HTERT RPE-1 (cell line): ENCODE data around the gene RARS1.

Experiments used
- in situ Hi-C: fragments of 300-500 bp; cut with MboI; formaldehyde crosslinking; loops from 4 replicates; pipeline ENCODE4 v1.14.3; 2020; ENCODE audit warnings: low sequenced_read_pairs

The RARS1 gene

DNA sequence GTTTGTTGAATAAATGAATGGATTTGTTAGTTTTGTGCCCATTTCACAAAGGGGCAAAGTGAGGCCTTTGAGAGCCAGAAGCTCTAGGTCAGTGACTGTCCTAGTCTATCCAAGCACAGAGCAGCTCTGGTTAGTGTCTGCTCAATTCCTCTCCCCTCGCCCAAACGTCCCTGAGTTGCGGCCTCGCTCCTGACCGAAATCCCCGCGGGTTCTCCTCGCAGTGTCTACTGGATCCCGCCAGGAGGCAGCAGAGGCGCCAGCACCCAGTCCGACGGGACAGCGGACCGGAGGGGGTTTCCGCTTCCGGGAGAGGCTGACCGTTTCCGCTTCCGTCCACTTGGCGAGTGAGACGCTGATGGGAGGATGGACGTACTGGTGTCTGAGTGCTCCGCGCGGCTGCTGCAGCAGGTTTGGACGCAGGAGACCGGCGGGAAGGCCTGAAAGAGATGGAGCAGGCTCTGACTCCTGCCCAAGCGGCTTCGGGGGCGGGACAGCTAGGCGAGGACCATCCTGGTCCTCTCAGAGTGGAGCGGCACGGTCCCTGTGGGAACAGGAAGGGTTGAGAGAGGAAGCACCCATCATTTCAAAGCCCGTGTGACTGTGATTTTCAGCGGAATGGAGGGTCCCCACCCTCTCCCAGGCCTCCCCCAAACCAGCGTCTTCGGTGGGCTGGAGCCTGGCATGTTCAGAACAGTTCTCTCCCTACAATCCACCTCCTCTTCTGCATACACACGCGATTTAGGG is at the start of gene RARS1:
TSS of gene RARS1 (plus strand) at position 336 of the 744 bp plus-strand sequence. CDS start at position 364, 28 bp downstream.
- in situ Hi-C loops: no loop called here

DNA sequence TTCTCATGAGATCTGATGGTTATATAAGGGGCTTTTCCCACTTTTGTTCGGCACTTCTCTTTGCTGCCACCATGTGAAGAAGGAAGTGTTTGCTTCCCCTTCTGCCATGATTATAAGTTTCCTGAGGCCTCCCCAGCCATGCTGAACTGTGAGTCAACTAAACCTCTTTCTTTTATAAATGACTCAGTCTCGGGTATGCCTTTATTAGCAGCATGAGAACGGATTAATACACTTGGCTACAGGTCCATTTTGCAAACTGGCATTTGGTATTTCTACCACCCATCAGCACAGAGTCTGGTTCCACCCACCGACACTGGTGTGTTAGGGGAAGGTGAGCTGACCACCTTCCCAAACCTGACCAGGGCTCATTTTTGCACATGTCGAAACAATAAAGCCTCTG is 47.9 kb upstream of the RARS1 start:
- in situ Hi-C loops: no loop called here

DNA sequence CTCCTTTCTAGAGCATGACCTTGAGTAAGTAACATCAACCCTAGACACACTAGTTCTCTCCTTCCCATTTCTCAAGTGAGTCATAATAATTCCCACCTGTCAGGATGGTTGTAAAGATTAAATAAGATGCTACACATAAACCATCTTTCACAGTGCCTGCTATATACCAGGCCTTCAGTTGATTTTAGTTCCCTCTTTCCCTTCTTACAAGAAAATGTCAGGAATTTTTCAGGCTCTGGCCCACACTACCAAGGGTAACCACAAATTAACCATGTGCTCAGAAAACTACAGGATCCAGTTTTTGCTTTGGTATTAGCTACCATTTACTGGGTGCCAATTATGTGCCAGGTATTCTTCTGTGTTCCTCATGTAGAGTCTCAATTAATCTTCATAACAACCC is 42.7 kb upstream of the RARS1 start:
- in situ Hi-C loops: no loop called here

DNA sequence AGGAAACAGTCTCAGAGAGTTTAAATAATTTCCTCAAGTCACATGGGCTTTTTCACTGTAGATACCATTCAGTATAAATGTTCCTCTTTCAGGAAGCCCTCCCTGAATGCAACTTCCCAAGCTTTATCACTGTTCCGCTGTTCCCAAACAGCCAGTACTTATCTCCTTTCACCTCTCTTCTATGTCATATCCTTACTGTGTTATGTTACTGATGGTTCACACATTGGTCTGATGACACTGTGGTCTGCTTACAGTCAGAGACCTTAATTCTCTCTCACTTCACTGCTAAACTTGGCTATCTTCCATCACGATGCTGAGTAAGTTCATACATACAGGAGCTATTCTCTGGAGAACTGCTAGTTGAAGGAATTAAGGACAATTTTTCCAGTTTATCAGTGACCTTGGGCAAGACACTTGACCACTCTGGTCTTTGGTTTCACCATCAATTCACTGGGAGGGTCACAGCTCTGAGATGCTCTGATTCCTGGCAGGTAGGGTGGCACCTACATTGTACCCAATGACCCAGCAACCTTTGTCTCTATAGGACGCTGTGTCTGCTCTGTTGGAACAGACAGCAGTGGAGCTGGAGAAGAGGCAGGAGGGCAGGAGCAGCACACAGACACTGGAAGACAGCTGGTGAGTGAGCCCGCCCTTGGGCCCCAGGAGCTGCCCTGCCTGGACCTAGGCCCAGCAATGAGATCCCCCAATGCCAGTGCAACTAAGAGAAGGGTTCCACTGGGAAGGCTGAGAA is 42.1 kb upstream of the RARS1 start:
- in situ Hi-C loops: no loop called here

DNA sequence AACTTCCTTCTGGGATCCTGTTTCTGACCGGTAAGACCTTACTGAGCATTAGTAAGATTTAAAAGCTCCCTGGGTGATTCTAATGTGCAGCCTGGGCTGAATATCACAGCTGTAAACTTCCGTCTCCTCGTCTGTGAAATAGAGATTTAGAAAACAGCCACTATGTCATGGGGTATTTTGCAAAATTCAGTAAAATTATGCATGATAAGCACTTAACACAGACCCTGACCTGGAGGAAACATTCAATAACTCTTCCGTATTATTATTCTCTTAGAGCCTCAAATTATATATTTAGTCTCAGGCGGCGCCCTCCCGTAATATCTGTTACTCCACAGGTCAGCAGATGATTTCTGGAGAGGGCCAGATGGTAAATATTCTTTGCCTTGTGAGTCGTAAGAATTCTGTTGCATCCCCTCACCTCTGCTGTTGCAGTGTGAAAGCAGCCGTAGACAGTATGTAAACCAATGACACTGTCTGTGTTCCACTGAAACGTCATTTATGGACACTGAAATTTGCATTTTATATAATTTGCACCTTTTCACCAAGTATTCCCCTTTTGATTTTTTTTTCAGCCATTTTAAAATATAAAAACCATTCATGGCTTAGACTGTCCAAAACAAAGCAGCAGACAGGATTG is 39.2 kb upstream of the RARS1 start:
- in situ Hi-C loops: no loop called here

DNA sequence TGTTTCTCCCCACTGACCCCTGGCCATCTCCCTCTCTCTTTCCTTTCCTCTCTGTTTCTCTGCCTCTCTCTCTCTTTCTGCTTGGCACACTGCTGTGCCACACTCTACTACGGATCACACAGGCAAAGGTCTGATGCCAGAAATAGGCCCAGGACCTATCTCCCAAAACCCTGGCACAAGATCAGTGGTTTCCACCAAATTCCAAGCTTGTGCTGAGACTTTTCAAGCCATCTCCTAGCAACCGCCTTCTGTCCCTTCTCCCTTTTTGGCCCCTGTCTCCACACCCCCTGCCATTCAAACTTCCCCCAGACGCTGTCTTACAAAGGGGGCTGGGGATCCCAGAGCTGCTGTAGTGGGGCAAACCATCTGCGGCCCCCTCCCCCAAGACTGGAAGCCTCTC is 38.5 kb upstream of the RARS1 start:
- in situ Hi-C loops: no loop called here

DNA sequence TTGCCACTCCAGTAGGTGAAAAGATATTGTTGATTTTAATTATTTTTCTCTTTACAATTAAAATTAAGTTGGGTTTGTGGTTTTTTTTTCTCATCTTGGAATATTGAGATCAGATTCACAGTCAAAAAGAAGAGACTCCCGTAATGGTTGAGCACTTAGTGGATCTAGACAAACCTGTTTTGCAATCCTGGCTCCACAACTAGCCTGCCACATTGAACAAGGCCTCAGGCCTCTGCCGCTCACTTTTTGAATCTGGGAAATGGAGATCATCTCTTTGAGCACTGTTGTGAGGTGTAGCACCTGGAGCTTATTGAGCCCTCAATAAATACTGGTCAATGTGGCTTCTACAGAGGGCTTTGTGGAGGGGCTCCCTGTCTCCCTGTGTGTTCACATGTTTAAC is 37.1 kb upstream of the RARS1 start:
- in situ Hi-C loops: no loop called here

DNA sequence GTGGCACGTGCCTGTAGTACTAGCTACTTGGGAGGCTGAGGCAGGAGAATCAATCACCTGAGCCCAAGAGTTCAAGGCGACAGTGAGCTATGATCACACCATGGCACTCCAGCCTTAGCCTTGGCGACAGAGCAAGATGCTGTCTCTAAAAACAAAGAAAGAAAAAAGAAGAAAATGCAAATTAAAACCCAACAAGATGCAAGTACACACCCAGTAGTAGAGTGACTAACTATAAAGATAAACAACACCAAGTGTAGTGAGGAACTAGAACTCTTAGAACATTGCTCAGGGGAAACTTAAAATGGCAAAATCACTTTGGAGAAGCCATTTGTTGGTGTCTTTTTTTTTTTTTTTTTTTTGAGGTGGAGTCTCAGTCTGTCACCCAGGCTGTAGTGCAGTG is 34.7 kb upstream of the RARS1 start:
- in situ Hi-C loops: no loop called here

DNA sequence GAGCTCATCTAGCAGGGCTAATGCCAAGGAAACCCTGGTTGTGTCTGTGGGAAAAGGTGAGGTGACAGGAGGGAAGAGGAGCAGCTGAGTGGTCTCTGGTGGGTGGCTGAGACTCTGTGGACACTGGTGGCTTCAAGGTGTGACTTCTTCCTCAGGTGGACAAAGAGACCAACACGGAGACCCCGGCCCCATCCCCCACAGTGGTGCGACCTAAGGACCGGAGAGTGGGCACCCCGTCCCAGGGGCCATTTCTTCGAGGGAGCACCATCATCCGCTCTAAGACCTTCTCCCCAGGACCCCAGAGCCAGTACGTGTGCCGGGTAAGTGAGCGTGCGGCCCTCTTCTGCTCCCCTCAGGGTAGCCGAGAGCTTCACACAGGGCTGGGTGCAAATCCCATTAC is 31.1 kb upstream of the RARS1 start:
- in situ Hi-C loops: no loop called here

DNA sequence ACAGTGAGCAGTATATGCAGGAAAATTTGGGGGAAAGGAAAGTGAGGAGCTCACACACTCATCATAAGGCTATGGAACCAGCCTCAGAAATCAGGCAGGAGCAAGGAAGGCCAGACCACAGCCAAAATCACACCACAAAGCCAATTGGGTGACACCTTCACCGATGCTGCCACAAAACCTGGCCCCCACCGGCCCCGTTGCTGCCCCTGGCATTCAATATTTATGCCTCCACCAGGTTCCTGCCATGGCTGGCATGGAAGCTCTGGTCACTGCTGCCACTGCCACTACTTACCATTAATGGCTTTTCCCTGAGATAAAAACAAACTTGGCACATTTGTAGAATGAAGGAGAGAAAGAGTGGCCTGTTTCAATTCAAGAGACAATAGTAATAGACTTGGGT is 28.7 kb upstream of the RARS1 start:
- in situ Hi-C loops: no loop called here

DNA sequence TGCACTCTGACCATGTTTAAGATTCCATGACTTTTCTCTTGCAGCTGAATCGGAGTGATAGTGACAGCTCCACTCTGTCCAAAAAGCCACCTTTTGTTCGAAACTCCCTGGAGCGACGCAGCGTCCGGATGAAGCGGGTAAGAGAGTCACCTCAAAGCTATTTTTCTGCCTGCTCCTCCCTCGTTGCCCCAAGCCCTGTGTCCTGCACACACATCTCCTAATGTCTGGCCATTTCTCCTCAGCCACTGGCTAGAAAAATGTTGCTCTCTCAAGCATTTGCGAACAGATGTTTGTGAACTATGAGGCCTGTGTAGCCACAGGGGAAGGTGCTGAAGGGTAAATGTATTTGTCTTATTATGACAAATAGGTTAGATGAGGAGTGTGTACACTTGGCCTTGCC is 25.7 kb upstream of the RARS1 start:
- in situ Hi-C loops: no loop called here

DNA sequence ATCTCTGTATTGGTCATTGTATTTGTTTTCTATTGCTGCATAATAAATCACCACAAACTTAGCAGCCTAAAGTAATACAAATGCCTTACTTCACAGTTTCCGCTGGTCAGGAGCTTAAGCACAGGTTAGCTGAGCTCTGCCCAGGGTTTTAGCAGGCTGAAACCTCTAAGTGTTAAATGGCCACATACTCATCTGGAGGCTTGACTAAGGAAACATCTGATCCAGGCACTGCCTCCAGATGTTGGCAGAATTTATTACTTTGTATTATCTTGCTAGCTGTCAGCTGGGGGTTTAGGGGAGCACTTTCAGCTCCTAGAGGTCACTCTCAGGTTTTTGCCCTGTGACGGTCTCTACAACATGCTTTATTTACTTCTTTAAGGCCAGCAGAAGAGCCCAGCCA is 23.2 kb upstream of the RARS1 start:
- in situ Hi-C loops: no loop called here

DNA sequence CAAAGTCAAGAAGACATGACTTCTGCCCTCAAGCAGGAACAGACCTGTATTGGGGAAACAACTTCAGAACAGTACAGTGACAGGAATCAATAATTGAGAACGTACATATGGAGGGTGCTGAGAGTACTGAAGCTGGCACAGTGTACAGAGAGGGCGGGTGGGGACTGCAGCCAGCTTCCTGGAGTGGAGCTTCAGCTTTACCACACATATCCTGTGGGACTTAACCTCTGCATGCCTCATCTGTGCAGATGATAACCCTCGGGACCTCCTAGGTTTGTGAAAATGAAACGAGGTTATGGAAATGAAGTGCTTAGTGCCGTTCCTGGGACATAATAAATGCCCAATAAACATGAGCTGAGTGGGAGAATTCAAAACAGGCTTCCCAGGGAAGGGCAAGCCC is 22.1 kb upstream of the RARS1 start:
- in situ Hi-C loops: no loop called here

DNA sequence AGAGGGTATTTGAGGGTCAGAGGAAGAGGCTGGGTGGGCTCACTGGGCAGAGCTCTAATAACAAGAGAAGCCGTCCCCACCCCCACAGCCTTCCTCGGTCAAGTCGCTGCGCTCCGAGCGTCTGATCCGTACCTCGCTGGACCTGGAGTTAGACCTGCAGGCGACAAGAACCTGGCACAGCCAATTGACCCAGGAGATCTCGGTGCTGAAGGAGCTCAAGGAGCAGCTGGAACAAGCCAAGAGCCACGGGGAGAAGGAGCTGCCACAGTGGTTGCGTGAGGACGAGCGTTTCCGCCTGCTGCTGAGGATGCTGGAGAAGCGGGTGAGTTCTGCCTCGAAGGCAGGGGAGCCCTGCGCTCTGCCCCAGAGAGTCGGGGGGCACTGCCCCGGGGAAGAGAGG is 21.6 kb upstream of the RARS1 start:
- in situ Hi-C loops: no loop called here

DNA sequence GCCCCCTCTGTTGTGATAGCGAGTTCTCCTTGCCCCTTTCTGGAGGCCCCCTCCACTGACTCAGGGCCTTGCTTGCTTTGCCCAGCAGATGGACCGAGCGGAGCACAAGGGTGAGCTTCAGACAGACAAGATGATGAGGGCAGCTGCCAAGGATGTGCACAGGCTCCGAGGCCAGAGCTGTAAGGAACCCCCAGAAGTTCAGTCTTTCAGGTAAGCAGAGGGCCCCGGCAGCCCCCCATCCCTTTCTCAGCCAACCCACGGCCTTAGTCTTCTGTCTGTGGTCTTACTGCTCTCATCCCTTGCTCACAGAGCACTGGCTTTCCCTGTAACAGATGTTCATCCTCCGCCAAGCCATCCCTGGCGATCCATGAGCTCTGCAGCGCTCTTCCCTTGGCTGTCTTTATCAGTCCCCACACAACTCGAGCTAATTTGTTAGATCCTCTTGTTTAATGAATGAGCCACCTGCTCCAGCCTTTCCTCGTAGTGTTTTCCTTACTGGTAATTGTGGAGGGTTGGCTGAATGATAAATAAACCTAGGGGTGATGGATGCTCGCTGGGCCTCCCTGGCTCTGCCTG is 18.4 kb upstream of the RARS1 start:
- in situ Hi-C loops: no loop called here

DNA sequence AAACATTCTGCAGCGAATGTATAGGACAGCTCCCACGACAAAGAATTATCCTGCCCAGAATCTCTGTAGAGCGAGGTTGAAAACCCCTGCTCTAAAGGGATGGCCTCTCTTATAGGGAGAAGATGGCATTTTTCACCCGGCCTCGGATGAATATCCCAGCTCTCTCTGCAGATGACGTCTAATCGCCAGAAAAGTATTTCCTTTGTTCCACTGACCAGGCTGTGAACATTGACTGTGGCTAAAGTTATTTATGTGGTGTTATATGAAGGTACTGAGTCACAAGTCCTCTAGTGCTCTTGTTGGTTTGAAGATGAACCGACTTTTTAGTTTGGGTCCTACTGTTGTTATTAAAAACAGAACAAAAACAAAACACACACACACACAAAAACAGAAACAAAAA is 17.4 kb upstream of the RARS1 start:
- in situ Hi-C loops: no loop called here

DNA sequence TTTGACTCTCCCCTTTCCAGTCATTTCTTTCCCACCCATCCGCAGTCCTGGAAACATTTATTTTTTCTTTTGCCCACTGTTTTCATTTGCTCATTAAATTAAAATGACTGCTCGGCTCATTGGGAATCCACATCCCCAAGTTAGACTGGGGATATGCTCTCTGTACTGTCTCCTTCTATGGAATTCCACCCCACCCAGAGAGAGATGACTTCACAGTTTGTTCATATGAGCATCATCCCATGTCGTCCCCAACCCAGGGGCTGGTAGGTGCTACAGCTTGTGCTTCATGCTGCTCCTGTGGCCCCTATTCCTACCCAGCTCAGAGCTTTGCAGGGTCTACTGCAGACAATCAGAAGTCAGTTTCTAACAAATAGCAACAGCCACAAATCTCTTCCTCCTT is 16.5 kb upstream of the RARS1 start:
- in situ Hi-C loops: no loop called here

DNA sequence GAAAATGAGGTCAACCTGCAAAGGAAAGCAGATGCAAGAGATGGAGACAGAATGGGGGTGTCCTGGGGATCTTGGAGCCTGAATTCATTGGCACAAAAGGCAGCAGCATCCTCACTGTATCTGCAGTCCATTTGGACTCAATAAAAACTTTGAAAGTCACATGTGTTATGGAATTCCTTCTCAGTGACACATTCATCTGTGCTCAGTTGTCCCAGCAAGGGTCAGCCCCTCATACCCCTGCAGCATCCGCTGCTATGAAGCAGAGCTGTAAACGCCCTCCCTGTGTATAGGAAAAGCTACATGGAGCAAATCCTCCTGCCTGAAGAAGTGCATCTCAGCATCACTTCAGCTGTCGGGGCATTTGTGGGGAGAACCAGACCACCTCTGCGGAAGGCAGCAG is 14.5 kb upstream of the RARS1 start:
- in situ Hi-C loops: no loop called here

DNA sequence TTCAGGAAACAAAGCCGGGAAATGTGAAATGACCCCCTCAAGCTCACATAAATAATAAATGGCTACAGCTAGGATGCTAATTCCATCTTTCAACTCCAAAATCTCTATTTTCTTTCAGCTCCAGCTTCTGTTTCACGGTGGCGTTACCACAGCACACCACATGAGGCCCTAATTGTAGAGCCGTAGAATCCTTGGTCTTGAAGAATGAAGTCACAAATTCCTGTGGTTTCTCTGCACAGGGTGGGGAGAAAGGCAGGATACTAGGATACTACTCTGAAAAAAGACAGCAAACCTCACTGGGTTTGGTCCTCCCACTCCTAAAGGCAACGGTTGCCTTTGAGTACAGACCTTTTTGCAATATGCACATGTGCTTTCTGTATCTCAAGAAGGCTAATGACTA is 13.9 kb upstream of the RARS1 start:
- in situ Hi-C loops: no loop called here

DNA sequence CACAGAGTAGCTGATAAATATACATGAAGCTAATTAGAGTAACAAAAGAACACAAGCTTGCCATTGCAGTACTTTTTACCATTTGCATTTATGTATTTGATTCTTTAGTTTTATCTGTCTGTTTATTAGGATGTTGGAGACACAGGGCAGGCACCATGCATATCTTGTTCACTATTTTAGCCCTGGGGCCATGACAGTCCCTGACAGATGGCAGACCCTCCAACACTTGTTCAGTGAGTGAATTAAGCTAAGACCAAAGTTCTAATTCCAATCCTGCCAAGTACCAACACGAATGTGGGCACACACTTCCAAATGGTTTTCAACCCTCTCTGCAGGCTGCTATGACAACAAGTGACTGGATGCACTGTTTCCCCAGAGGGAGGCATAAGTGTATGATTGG is 12.0 kb upstream of the RARS1 start:
- in situ Hi-C loops: no loop called here

DNA sequence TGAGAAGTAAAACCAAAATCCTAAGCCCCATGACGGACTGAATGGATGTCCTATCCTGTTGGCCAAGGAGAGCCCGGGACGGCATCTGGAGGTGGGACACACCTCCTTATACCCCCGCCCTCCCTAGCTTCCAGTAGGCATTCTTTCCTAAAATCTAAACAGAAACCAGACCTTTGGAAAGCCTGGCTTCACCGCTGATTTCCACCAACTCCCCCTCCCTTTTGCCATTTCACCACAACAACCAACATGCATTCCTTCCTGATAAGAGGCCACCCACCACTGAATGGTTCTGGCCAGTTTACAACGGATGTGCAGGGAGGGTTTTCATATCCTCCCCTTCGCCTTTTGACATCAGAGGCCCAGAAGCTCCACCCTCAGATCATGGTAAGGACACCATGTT is 9.2 kb upstream of the RARS1 start:
- in situ Hi-C loops: no loop called here

DNA sequence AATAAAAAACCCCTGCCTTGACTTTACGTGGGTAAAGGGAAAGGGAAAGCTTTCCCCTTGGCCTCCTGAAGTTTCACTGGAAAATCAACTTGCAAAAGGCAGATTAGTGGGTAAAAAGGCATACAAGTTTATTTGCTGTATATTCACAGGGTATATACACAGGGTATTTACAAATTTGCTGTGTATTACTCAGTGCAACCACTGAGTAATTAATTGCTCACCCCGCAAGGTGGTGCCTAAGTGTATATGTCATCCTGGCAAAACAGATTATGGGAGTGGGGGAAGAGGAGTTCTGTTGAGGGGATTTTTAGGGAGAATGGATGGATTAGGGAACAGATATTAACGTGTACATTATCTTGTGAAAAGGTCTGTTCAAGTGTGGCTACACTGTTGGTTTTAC is 7.1 kb upstream of the RARS1 start:
- in situ Hi-C loops: no loop called here
